SU-DHL-6 (cell line): ENCODE measurements around the gene OTUD7B.

Experiments used
- EZH2phosphoT487 ChIP-seq: fragments of 200-600 bp; sonication (generic), shearing (Covaris generic); conservative IDR thresholded peaks from 2 replicates; pipeline ENCODE4 v1.6.1; 2018; ENCODE audit warnings: mild to moderate bottlenecking, antibody characterized with exemption, low read length, moderate library complexity, mixed read lengths
- TF ChIP-seq, protein P1 (sequence below): fragments of 200-600 bp; sonication (generic); IDR thresholded peaks from one replicate; pipeline ENCODE4 v1.5.1; 2017; ENCODE audit warnings: antibody characterized with exemption, mild to moderate bottlenecking, low read length, moderate library complexity; ENCODE audit not compliant: insufficient read depth, poor library complexity, severe bottlenecking

DNA sequence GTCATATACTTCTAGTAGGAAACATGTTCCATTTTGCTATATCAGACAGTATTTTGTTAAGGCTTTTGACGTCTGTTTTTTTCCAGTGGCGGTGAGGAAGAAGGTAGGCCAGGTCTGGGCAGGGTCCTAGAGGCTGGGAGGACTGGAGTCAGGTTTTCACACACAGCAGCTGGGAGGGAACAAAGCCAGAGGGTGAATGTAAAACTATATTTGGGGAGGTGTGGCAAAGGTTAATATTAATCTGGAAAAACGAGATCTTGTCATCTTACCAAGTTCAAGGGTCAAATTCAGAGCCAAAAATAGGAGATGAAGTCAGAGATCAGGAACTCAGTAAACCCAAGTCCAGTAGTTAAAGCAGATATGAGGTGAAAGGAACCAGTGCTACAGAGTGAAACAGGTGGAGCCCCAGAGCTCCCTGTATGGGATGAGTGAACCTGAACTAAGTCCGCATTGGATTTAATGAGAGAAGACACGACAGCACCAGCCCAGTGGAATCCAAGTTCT, 10.7 kb upstream of the OTUD7B start:
- TF ChIP-seq, protein P1, sequence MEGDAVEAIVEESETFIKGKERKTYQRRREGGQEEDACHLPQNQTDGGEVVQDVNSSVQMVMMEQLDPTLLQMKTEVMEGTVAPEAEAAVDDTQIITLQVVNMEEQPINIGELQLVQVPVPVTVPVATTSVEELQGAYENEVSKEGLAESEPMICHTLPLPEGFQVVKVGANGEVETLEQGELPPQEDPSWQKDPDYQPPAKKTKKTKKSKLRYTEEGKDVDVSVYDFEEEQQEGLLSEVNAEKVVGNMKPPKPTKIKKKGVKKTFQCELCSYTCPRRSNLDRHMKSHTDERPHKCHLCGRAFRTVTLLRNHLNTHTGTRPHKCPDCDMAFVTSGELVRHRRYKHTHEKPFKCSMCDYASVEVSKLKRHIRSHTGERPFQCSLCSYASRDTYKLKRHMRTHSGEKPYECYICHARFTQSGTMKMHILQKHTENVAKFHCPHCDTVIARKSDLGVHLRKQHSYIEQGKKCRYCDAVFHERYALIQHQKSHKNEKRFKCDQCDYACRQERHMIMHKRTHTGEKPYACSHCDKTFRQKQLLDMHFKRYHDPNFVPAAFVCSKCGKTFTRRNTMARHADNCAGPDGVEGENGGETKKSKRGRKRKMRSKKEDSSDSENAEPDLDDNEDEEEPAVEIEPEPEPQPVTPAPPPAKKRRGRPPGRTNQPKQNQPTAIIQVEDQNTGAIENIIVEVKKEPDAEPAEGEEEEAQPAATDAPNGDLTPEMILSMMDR: no peak
- no peak for TF ChIP-seq EZH2phosphoT487
